Esophagus muscularis mucosa (tissue), 4 donors: Measurements from ENCODE around the gene ALDH6A1. TPM values are rescaled to one million over a fixed set of nuclear protein-coding genes. Genes with fewer than 3 reads are reported as not detected.
"Not testable (repeated sequence)": the region's sequence is repeated elsewhere in the genome, so short reads cannot be mapped to it uniquely, and the experiment has no call there.

Experiments
- DNase-seq: peaks from one replicate; pipeline ENCODE4 v3.0.0-alpha.2; 2017; ENCODE audit errors: extremely low spot score
- H3K27ac ChIP-seq, 4 donors: fragments of 200-600 bp; sonication (generic); replicated peaks in 1 of 4; 1 replicate in 3 of 4; 2 replicates in 1 of 4; pipeline ENCODE4 v1.5.1; 2016 to 2019; ENCODE audit warnings: mild to moderate bottlenecking in 1 of 4
- H3K27me3 ChIP-seq, 4 donors: fragments of 200-600 bp; sonication (generic); one replicate each; pipeline versions ENCODE4 v1.5.1 to v1.6.0; 2016 to 2019
- H3K36me3 ChIP-seq, 4 donors: fragments of 200-600 bp; sonication (generic); one replicate each; pipeline ENCODE4 v1.5.1; 2016 to 2019
- H3K4me1 ChIP-seq, 4 donors: fragments of 200-600 bp; sonication (generic); one replicate each; pipeline ENCODE4 v1.5.1; 2016 to 2019
- H3K4me3 ChIP-seq, 4 donors: fragments of 200-600 bp; sonication (generic); 1 replicate in 2 of 4; 2 replicates in 2 of 4; pipeline ENCODE4 v1.5.1; 2016 to 2019; ENCODE audit warnings: mild to moderate bottlenecking in 4 of 4, moderate library complexity in 1 of 4
- H3K9me3 ChIP-seq, 4 donors: fragments of 200-600 bp; sonication (generic); 1 replicate in 3 of 4; 2 replicates in 1 of 4; pipeline ENCODE4 v1.5.1; 2016 to 2019
- CTCF ChIP-seq, 3 experiments: fragments of 200-600 bp in 2 of 3; fragments of 450-650 bp in 1 of 3; sonication (generic) in 2 of 3; IDR thresholded peaks; one replicate each; pipeline ENCODE4 v1.5.1; 2017 to 2019; ENCODE audit warnings: antibody characterized with exemption in 3 of 3, mild to moderate bottlenecking in 2 of 3, moderate library complexity in 1 of 3
- EP300 ChIP-seq: sonication (generic); formaldehyde crosslinking; IDR thresholded peaks from one replicate; pipeline ENCODE4 v1.6.1; 2017; ENCODE audit warnings: antibody characterized with exemption
- POLR2A ChIP-seq: fragments of 450-650 bp; IDR thresholded peaks from one replicate; pipeline ENCODE4 v1.6.1; 2017; ENCODE audit warnings: antibody characterized with exemption, moderate library complexity, mild to moderate bottlenecking, low read depth
- POLR2AphosphoS5 ChIP-seq, 2 donors: sonication (generic); formaldehyde crosslinking; IDR thresholded peaks; one replicate each; pipeline ENCODE4 v1.6.1; 2017; ENCODE audit warnings: antibody characterized with exemption in 2 of 2
- WGBS: methylation state at CpG from one replicate; pipeline ENCODE4 v1.1.5; 2018; 5-methylcytosine and 5-hydroxymethylcytosine counted together
- intact Hi-C: fragments of 100-400 bp; cut with DNase I; formaldehyde crosslinking; loops from one replicate; pipeline ENCODE4 v1.15.1; 2023
- total RNA-seq, 4 donors: library from RNA; depleted of rRNA; stranded (reverse); fragments of >200 nt; gene quantifications; one replicate each; pipeline versions ENCODE4 v1.1.0 to v1.2.1, GENCODE V29; 2016

The ALDH6A1 gene
- total RNA-seq = 10 to 100 TPM; 39.6 to 81.8 (median 62.1) TPM

- peak; percentile 100 for DNase-seq
- Histone ChIP-seq H3K4me3 (peak within 1 kb of the TSS; percentile 73 to 89 (median 82)), H3K36me3 (peaks cover 0 to 5% (median 0%) of the 10 kb centered on the region in 4 donors), H3K9me3 (no peaks in the 10 kb centered on the region), H3K27ac (peak within 1 kb of the TSS; percentile 90 to 96 (median 92)), H3K27me3 (no peaks in the 10 kb centered on the region), H3K4me1 (peaks cover 19 to 37% (median 35%) of the 10 kb centered on the region in 4 donors)
- WGBS = under 1% methylated on average over 28 of the region's 46 CpGs
- TF ChIP-seq POLR2A (peak; percentile 83), CTCF (IDR thresholded peaks at IDR 0.05) (peak in 1 of 3 experiments; percentile 6), POLR2AphosphoS5 (IDR thresholded peaks at IDR 0.05) (peak; percentile 94 to 99), EP300 (peak; percentile 27)
- intact Hi-C loops = no loop called here
These were observed at the start of gene ALDH6A1, which contains the start of gene LIN52 for GRCh38 chr14:74084277-74085046. ALDH6A1 (minus strand) TSS chr14:74084453; CDS start chr14:74084394, 59 bp downstream. LIN52 (plus strand) TSS chr14:74084956; CDS start chr14:74084975, 19 bp downstream.

- TF ChIP-seq EP300 (no peak), POLR2A (no peak), POLR2AphosphoS5 (IDR thresholded peaks at IDR 0.05) (no peak), CTCF (IDR thresholded peaks at IDR 0.05) (no peak)
- Histone ChIP-seq H3K27ac (no peak overlapping the region), H3K27me3 (no peaks in the 10 kb centered on the region), H3K36me3 (peaks cover 0 to 5% (median 0%) of the 10 kb centered on the region in 4 donors), H3K9me3 (peaks cover 0 to 3% (median 0%) of the 10 kb centered on the region in 4 donors), H3K4me1 (no peaks in the 10 kb centered on the region), H3K4me3 (no peak overlapping the region)
- intact Hi-C loops = no loop called here
- WGBS = 89% methylated on average over 1 of the region's 1 CpG
- DNase-seq = no peak
These were observed 43.4 kb upstream of the ALDH6A1 start for GRCh38 chr14:74127634-74128033.

- H3K9me3 ChIP-seq = peaks cover 0 to 3% (median 0%) of the 10 kb centered on the region in 4 donors
- intact Hi-C loops = no loop called here
- DNase-seq = no peak
- H3K36me3 ChIP-seq = peaks cover 0 to 5% (median 1%) of the 10 kb centered on the region in 4 donors
- WGBS = 95% methylated on average over 1 of the region's 1 CpG
- H3K27ac ChIP-seq = no peak overlapping the region
- H3K4me3 ChIP-seq = no peak overlapping the region
- H3K4me1 ChIP-seq = no peaks in the 10 kb centered on the region
- no peak for TF ChIP-seq CTCF (IDR thresholded peaks at IDR 0.05)
- TF ChIP-seq EP300 = no peak
- TF ChIP-seq POLR2AphosphoS5 (IDR thresholded peaks at IDR 0.05) = no peak
- no peak for TF ChIP-seq POLR2A
- no peaks in the 10 kb centered on the region for H3K27me3 ChIP-seq
These were observed 42.2 kb upstream of the ALDH6A1 start for GRCh38 chr14:74126315-74127013.

GRCh38 chr14:74125487-74125886 is 41.2 kb upstream of the ALDH6A1 start:
- H3K9me3 ChIP-seq, DNase-seq, H3K4me3 ChIP-seq, H3K27me3 ChIP-seq, H3K27ac ChIP-seq, intact Hi-C loops, H3K4me1 ChIP-seq: not testable (repeated sequence)
- peaks cover 0 to 13% (median 2%) of the 10 kb centered on the region in 4 donors for H3K36me3 ChIP-seq
- WGBS = 93% methylated on average over 5 of the region's 5 CpGs
